Thyroid gland (tissue), 4 donors: ENCODE measurements around the gene CHST9.

ENCODE experiments used
- POLR2A ChIP-seq, 2 donors: fragments of 450-650 bp; IDR thresholded peaks; one replicate each; pipeline ENCODE4 v1.6.1; 2017; ENCODE audit warnings: antibody characterized with exemption in 2 of 2, mild to moderate bottlenecking in 2 of 2, moderate library complexity in 1 of 2
- TF ChIP-seq, protein P1 (sequence below), 6 experiments: fragments of 200-600 bp in 3 of 6; fragments of 450-650 bp in 3 of 6; sonication (generic) in 3 of 6; IDR thresholded peaks; one replicate each; pipeline ENCODE4 v1.5.1; 2016 to 2019; ENCODE audit warnings: antibody characterized with exemption in 6 of 6, mild to moderate bottlenecking in 2 of 6, inconsistent platforms in 1 of 6, moderate library complexity in 1 of 6

DNA sequence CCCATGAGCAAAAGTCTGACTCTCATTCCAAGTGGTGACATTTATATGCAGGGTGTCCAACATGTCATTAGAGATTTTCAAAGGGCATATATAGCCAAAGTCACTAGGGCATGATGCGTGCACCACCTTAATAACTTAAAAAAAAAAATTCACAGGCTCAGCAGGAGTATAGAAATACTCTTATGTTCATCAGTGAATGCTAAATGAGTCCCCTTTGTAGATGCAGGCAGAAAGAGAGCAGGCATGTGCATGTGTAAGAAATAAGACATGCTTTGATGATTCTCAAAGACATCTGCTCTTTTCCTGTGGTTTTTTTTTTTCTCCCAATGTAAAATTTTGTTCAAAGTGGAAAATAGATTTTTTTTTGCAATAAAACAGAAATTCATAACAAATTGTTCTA lies 207.3 kb downstream of the CHST9 start:
- no peak for TF ChIP-seq POLR2A (IDR thresholded peaks at IDR 0.05)
- TF ChIP-seq, protein P1, sequence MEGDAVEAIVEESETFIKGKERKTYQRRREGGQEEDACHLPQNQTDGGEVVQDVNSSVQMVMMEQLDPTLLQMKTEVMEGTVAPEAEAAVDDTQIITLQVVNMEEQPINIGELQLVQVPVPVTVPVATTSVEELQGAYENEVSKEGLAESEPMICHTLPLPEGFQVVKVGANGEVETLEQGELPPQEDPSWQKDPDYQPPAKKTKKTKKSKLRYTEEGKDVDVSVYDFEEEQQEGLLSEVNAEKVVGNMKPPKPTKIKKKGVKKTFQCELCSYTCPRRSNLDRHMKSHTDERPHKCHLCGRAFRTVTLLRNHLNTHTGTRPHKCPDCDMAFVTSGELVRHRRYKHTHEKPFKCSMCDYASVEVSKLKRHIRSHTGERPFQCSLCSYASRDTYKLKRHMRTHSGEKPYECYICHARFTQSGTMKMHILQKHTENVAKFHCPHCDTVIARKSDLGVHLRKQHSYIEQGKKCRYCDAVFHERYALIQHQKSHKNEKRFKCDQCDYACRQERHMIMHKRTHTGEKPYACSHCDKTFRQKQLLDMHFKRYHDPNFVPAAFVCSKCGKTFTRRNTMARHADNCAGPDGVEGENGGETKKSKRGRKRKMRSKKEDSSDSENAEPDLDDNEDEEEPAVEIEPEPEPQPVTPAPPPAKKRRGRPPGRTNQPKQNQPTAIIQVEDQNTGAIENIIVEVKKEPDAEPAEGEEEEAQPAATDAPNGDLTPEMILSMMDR (IDR thresholded peaks at IDR 0.05) = no peak
